Measurements from ENCODE around the gene MAP3K9.

Gene MAP3K9

DNA sequence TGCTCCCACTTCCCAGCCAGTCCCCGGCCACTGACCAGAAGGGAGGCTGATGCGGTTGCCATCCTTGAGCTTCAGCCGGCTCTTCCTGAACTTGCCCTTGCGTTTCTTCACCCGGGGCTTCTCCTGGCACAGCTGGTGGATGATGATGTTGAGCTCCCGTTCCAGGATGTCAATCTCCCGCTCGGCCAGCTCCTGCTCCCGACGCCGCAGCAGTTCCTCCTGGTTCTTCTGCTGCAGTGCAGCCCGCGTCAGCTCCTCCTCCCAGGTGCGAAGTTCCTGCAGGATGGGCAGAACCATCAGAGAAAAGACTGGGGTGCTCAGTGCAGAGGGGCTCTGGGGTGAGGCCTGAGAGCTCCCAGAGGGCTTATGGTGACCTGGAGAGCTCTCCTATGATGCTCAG, 67.0 kb downstream of the MAP3K9 start:
- DNase-seq (no peak), ATAC-seq (no peak)
- no peaks in the 10 kb centered on the region for H3K9me3 Mint-ChIP-seq
- no peaks in the 10 kb centered on the region for H3K4me1 Mint-ChIP-seq
- no peak overlapping the region for H3K4me3 Mint-ChIP-seq
- peaks cover 12% of the 10 kb centered on the region for H3K36me3 Mint-ChIP-seq (ENCODE audit: low read depth)
- no peak overlapping the region for H3K27ac Mint-ChIP-seq
- no peaks in the 10 kb centered on the region for H3K27me3 Mint-ChIP-seq

DNA sequence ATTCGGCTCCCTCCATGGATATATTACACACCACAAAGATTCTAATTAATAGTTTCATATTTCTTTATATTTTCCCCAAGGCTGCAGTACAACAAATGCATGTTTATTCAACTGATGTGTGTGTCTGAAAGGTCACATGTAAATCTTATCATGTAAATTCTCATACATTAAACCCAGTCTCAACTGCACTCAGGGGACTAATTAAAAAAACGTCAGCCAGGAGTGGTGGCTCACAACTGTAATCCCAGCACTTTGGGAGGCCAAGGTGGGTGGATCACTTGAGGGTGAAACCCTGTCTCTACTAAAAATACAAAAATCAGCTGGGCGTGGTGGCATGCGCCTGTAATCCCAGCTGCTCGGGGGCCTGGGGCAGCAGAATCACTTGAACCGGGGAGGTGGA, 67.8 kb downstream of the MAP3K9 start:
- Mint-ChIP-seq H3K36me3 (ENCODE audit: low read depth) (peaks cover 7% of the 10 kb centered on the region), H3K27ac (no peak overlapping the region), H3K4me3 (no peak overlapping the region), H3K9me3 (no peaks in the 10 kb centered on the region), H3K27me3 (no peaks in the 10 kb centered on the region), H3K4me1 (no peaks in the 10 kb centered on the region)
- ATAC-seq: no peak
- DNase-seq: no peak

DNA sequence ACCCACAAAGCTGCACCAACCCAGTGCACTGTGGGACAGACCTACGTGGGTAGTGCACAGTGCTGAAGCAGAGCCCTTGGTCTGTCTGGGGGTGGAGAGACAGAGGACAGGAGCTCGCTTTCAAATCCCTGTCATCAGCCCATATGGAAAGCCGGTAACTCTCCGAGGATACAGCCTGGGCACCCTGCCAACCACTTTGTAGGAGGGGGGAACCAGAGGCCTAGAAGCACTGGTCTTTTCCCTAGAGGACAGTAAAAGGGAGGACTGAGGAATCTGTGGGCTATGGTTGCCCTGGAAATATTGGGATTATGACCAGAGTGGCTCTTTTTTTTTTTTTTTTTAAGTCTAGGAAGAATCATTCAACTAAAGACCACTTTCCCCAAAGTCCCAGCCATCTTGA, 74.3 kb downstream of the MAP3K9 start:
- Mint-ChIP-seq H3K4me1 (no peaks in the 10 kb centered on the region), H3K36me3 (ENCODE audit: low read depth) (peaks cover 13% of the 10 kb centered on the region)

DNA sequence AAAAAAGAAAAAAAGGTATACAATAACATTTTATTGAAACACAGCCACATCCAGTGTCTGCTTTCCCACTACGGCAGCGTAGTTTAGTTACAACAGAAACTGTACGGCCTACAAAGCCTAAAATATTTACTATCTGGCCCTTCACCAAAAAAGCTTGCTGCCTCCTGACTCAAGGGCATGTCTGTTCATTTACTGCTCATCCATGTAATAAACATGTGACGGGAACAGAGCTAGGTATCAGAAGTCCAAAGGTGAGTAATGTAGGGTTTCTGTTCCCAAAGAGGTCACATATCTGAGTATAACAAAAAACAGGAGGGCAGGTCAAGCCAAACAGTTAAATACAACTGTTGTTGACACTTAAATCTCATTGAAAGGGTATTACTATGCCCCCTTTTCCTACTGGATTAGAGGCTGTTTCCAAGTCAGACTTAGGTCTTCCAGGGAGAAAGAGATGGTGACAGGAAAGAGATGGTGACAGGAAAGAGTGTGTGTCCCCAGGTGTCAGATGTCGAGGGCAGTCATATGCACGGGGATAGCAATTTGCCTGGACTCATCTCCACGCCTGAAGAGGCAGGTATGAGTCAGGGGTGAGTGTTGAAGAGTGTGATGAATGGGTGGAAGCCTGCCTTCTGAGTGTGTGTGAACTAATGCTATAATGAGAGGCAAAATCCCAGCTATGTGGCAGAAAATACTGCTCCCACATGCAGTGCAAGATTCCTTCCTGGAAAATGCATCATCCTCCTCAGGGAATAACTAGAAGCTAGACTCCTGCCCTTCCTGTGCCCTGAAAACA, 77.7 kb downstream of the MAP3K9 start:
- no peak overlapping the region for H3K27ac Mint-ChIP-seq
- H3K36me3 Mint-ChIP-seq (ENCODE audit: low read depth): peaks cover 6% of the 10 kb centered on the region
- no peak overlapping the region for H3K4me3 Mint-ChIP-seq
- DNase-seq (no peak), ATAC-seq (no peak)
- no peaks in the 10 kb centered on the region for H3K9me3 Mint-ChIP-seq
- H3K27me3 Mint-ChIP-seq: no peaks in the 10 kb centered on the region
- H3K4me1 Mint-ChIP-seq: no peaks in the 10 kb centered on the region

More for the DNA sequence above, 74.3 kb downstream of the MAP3K9 start:
- H3K4me3 Mint-ChIP-seq: no peak overlapping the region
- no peak for DNase-seq
- H3K27ac Mint-ChIP-seq: no peak overlapping the region
- no peaks in the 10 kb centered on the region for H3K9me3 Mint-ChIP-seq
- ATAC-seq: no peak
- H3K27me3 Mint-ChIP-seq: no peaks in the 10 kb centered on the region

DNA sequence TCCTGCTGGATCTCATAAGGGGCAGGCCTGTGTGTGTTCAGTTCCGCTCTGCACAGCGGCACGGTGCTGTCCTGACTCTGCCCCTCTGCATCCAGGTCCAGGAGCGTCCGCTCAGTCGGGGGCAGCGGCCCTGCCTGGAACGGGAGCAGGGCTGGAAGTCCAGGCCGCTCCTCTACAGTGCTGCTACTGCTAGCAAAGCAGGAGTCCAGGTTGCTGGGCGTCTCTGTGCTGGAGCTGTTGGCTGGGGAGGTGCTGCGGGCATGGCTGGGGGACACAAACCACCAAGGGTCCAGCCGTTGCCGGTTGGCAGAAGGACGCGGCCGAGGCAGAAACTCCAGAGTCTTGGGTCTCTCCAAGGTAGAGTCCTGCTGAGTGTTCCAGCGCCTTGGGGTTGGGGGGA, 78.9 kb downstream of the MAP3K9 start:
- peaks cover 6% of the 10 kb centered on the region for H3K36me3 Mint-ChIP-seq (ENCODE audit: low read depth)
- H3K27ac Mint-ChIP-seq: no peak overlapping the region
- ATAC-seq (no peak), DNase-seq (no peak)
- H3K4me1 Mint-ChIP-seq: no peaks in the 10 kb centered on the region
- H3K4me3 Mint-ChIP-seq: no peak overlapping the region
- no peaks in the 10 kb centered on the region for H3K27me3 Mint-ChIP-seq
- no peaks in the 10 kb centered on the region for H3K9me3 Mint-ChIP-seq

DNA sequence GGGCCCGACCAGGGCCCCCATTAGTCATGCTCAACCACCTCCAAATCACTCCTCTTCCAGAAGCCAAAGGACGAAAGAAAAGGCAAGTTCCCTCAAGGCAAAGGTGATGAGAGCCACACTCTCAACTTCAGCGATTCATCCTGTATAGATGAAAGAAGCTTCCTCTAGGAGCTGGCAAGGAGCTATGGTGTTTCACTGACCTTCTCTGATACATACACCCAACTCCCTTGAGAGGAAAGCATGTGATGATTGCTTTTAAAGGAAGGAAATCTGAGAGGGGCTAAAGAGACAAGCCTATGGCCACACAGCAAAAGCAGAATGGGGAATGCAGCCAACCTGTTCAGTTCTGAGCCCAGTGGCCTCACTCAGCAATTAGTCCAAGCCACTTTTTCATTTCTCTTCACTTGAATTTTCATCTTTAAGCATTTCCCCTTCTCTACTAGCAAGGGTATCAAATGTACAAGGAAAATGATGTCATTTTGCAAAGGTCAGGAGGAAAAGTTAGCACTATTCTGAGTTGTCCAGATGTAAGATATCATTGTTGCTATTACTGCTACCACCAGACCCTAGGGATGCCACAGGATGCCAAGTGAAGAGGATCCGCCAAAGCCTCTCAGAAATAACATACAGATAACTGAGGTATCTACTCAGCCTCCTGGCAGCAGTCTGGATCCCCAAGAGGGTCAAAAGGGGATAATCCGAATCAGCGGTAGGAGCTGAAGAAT, 82.5 kb downstream of the MAP3K9 start:
- Mint-ChIP-seq H3K27ac (no peak overlapping the region), H3K27me3 (no peaks in the 10 kb centered on the region), H3K4me3 (no peak overlapping the region), H3K9me3 (no peaks in the 10 kb centered on the region), H3K4me1 (no peaks in the 10 kb centered on the region), H3K36me3 (ENCODE audit: low read depth) (no peaks in the 10 kb centered on the region)
- ATAC-seq: no peak
- DNase-seq: no peak

DNA sequence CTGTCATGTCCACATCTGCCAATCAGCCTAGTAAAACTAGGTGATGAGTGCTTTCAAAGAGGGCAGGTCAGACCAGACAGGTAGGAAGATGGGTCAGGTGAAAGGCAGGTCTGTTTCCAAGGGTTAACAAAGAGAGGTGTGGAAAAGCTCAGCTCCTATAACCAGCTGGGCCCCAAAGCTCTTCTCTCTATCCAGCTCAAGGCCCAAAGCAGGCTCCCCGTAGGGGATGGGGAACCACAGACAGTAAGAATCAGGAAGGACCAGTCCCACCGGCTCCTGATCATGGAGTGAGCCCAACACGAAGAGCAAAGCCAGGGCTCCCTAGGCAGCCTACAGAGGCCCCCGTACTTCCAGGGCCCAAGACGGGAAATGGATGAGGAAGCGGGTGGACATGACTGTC, 84.4 kb downstream of the MAP3K9 start:
- Mint-ChIP-seq H3K27ac (no peak overlapping the region), H3K4me3 (no peak overlapping the region), H3K9me3 (no peaks in the 10 kb centered on the region), H3K4me1 (no peaks in the 10 kb centered on the region), H3K36me3 (ENCODE audit: low read depth) (no peaks in the 10 kb centered on the region), H3K27me3 (no peaks in the 10 kb centered on the region)
- ATAC-seq (no peak), DNase-seq (no peak)

DNA sequence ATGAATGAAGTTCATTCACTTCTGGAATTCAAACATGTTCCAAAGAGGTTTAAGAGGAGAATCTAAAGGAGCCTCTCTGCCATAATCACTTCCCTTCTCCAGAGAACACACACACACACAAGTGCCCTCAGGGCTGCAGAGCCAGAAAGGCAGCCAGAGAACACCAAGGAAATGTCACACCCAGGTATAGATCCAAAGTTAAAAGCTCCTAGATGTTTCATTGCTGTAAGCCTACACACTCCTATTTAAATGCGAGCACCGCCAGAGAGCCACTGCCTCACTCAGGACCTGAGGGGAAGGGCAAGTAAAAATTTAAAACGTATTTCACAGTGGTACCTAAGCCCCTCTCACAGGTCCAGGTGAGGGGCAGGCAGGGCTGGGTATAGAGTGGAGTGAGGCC, 85.2 kb downstream of the MAP3K9 start:
- DNase-seq (no peak), ATAC-seq (no peak)
- no peaks in the 10 kb centered on the region for H3K27me3 Mint-ChIP-seq
- no peaks in the 10 kb centered on the region for H3K36me3 Mint-ChIP-seq (ENCODE audit: low read depth)
- no peak overlapping the region for H3K4me3 Mint-ChIP-seq
- H3K4me1 Mint-ChIP-seq: no peaks in the 10 kb centered on the region
- H3K27ac Mint-ChIP-seq: no peak overlapping the region
- no peaks in the 10 kb centered on the region for H3K9me3 Mint-ChIP-seq

DNA sequence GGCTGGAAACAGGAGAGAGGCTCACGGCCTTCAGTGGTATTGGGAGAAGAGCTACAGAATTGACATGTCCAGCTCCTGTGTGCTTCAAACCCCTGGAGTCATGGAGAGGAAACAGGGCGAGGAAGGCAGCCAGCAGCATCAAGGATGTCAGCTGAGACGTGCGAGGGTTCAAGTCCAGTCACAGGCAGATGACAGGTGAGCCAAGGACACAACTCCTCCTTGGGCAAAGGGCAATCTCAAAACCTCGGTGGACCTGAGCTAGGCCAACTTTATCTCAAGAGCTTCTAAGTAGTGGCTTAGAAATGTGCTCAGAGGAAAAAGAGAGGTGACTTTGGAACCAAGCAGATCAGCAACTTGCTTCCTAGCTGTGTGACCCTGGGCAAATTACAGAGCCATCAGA, 86.0 kb downstream of the MAP3K9 start:
- H3K27ac Mint-ChIP-seq: no peak overlapping the region
- no peaks in the 10 kb centered on the region for H3K27me3 Mint-ChIP-seq
- H3K9me3 Mint-ChIP-seq: no peaks in the 10 kb centered on the region
- no peaks in the 10 kb centered on the region for H3K4me1 Mint-ChIP-seq
- ATAC-seq: no peak
- H3K4me3 Mint-ChIP-seq: no peak overlapping the region
- no peaks in the 10 kb centered on the region for H3K36me3 Mint-ChIP-seq (ENCODE audit: low read depth)
- no peak for DNase-seq

DNA sequence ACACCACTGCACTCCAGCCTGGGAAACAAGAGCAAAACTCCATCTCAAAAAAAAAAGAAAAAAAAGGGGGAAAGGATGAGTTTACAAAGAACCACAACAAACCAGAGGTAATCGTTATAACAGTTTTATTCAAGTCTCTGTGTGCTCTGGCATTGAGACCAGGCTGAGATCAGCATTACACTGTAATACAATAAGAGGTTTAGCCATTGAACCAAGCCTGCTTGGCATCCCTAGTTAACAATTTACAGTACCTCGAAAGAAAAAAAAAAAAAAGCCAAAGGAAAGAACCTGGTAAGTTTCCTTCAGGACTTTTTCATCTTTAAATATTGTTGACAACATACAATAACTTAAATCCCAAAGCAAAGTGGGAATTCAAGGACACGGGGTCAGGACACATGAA, 86.9 kb downstream of the MAP3K9 start:
- Mint-ChIP-seq H3K4me1 (no peaks in the 10 kb centered on the region), H3K36me3 (ENCODE audit: low read depth) (no peaks in the 10 kb centered on the region), H3K9me3 (no peaks in the 10 kb centered on the region), H3K4me3 (no peak overlapping the region), H3K27ac (no peak overlapping the region), H3K27me3 (no peaks in the 10 kb centered on the region)
- DNase-seq (no peak), ATAC-seq (no peak)

DNA sequence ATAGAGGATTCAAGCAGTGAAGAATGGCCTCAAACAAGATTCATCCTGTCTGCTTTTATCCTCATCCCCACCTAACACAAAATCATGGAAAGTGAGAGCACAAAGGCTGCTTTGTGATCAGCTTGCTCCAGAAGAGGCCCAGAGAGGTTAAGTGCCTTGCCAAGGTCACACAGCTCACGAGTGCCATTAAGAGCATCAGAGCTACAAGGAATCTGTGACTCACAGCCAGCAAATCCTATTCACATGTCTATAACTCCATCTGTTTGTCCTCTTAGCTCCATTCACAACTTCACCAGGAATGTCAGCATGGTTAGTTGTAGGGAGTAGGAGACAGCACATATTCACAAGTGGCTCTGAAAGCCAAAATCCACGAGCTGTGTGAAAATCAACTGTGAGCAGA, 87.8 kb downstream of the MAP3K9 start:
- H3K4me1 Mint-ChIP-seq: no peaks in the 10 kb centered on the region
- no peak overlapping the region for H3K4me3 Mint-ChIP-seq
- ATAC-seq: no peak
- H3K36me3 Mint-ChIP-seq (ENCODE audit: low read depth): no peaks in the 10 kb centered on the region
- no peak for DNase-seq
- no peaks in the 10 kb centered on the region for H3K9me3 Mint-ChIP-seq
- H3K27ac Mint-ChIP-seq: no peak overlapping the region
- no peaks in the 10 kb centered on the region for H3K27me3 Mint-ChIP-seq

DNA sequence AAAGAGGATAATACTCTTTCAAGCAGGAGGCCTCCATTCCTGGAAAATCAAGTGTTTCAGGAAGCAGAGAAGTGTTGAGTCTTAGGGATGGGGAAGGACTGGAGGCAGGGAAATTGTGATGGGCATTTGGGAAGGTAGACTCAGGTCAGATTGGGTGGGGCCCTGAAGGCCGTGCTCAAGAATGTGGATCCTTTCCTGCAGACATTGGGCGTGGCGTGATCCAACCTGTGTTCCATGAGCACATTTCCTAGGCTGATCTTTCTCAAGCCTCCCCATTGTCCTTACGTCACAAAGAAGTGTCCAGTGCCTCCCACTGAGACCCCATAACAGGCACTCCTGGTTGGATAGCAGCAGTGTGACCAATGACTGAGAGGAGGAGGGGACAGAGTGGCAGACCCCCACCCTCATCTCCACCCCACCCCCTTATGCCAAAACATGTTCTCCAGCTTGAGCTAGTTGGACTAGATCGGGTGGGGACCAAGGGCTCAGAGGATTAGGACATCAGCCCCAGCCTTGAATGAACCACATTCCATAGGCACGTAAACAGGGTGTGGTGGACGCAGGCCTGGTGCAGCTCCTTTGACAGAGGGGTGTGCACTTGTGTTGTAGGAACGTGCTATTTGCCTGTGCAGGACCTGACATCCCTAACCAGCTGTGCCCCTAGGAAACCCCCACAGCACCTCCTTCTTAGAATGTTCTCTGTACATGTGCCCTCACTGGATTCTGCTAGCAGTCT, 90.8 kb downstream of the MAP3K9 start:
- H3K27ac Mint-ChIP-seq: no peak overlapping the region
- H3K4me1 Mint-ChIP-seq: peaks cover 5% of the 10 kb centered on the region
- DNase-seq (no peak), ATAC-seq (no peak)
- H3K9me3 Mint-ChIP-seq: no peaks in the 10 kb centered on the region
- H3K27me3 Mint-ChIP-seq: no peaks in the 10 kb centered on the region
- no peak overlapping the region for H3K4me3 Mint-ChIP-seq
- H3K36me3 Mint-ChIP-seq (ENCODE audit: low read depth): no peaks in the 10 kb centered on the region

DNA sequence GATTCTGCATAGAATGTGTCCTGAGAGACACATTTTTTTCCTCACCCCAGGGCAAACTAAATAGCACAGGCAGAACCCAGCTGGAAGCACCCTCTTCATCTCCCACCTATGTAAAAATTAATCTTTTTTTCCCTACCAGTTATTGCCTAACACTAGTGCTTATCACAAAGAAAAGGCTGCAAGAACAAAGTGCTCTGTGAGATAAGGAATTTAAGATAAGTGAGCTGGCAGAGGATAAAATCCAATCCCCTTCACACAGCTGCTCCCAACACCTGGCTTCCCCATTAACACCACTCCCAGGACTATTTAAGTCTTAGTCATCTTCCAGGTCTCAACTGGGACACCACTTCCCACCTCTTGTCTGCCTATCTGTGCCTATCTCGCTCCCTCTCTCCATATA, 92.4 kb downstream of the MAP3K9 start:
- Mint-ChIP-seq H3K27me3 (no peaks in the 10 kb centered on the region), H3K4me3 (no peak overlapping the region), H3K27ac (no peak overlapping the region), H3K4me1 (peaks cover 8% of the 10 kb centered on the region), H3K36me3 (ENCODE audit: low read depth) (no peaks in the 10 kb centered on the region), H3K9me3 (no peaks in the 10 kb centered on the region)
- DNase-seq (no peak), ATAC-seq (no peak)

DNA sequence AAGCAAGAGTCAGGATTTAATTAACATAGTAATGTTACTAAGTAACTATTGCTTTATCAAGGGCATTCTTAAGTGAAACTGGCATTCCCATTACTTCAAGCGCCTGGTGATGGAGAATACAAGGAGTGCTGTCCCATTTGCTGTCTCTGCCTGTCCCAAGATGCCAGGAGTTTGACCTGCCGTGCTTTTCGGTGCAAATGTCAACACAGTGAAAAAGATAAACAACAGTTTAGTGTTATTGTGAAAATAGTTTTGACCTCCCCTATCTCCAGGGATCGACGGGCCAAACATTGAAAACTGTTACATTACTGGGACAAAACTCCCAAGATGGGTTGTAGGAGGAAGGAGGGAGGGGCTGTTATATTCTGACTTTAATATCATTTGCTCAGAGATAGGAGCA, 92.8 kb downstream of the MAP3K9 start:
- Mint-ChIP-seq H3K4me3 (no peak overlapping the region), H3K27ac (no peak overlapping the region), H3K4me1 (peaks cover 8% of the 10 kb centered on the region), H3K36me3 (ENCODE audit: low read depth) (no peaks in the 10 kb centered on the region), H3K9me3 (no peaks in the 10 kb centered on the region), H3K27me3 (no peaks in the 10 kb centered on the region)
- ATAC-seq (no peak), DNase-seq (no peak)

DNA sequence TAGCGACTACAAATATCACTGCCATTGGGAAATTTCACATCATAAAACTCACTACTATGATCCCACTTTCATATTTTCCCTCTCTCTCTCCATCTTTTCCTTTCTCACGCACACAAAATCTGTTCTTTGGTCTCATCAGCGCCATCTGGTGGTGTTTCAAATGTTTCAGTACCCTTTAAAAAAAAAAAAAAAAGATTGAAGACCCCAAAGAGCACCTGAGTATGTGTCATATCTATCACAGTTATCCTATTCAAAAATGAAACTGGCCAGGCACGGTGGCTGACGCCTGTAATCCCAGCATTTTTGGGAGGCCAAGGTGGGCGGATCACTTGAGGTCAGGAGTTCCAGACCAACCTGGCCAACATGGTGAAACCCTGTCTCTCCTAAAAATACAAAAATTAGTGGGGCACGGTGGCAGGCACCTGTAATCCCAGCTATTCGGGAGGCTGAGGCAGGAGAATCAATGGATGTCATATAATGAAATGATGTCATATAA, 95.2 kb downstream of the MAP3K9 start:
- H3K27ac Mint-ChIP-seq: no peak overlapping the region
- peak; percentile 36 for ATAC-seq
- DNase-seq: peak; percentile 56
- no peaks in the 10 kb centered on the region for H3K27me3 Mint-ChIP-seq
- H3K4me3 Mint-ChIP-seq: no peak overlapping the region
- peaks cover 8% of the 10 kb centered on the region for H3K4me1 Mint-ChIP-seq
- no peaks in the 10 kb centered on the region for H3K9me3 Mint-ChIP-seq
- no peaks in the 10 kb centered on the region for H3K36me3 Mint-ChIP-seq (ENCODE audit: low read depth)
